Measurements from ENCODE around the gene IGSF22. TPM values are rescaled to one million over a fixed set of nuclear protein-coding genes. Genes with fewer than 3 reads are reported as not detected.

IGSF22 gene
- total and polyA plus RNA-seq, 2 of the 13 experiments (the other 11 are each of a cell fraction or from before 2014, with no cell fraction given), result not detected

DNA sequence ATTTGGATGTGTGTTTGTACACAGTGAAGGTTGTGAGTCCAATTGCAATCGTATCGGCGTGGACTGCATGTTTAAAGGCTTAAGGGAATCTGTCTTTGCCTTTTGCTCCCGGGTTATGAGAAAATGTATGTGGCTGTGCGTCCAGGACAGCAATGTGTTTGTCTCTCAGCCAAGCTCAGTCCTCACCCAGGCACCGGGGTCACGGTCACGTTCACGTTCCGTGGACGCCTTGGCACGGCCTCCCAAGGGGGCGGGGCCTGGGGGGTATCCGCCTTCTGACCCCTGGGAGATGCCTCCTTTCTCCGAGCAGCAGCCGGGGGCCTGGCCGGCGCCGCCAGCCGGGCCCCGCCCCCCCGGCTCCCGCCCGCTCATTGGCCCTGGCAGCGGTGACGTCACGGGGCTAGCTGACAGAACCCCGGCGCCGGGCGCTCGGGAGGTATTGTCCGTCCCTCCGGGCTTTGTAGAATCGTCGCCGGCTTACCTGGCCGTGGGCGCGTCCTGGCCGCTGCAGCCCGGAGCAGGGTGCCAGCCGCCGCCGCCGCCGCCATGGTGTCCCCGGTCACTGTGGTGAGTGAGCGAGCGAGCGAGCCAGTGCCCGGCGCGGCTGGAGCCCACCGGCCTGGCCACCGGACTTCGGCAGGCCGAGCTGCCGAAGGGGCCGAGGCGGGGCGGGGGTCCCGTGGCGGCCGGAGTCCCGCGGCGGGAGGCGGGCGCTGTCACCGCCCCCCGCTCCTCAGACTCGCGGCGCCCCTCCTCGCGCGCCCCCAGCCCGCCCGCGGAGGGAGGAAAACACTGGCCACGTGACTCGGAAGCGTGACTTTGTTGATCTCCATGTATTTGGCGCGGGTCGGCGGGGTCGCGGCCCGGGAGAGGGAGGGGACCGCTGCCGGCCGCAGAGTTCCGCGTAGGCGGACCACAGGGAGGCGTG, 27.4 kb downstream of the IGSF22 start, which contains the start of gene TMEM86A (continued):
- TF ChIP-seq, protein P1, sequence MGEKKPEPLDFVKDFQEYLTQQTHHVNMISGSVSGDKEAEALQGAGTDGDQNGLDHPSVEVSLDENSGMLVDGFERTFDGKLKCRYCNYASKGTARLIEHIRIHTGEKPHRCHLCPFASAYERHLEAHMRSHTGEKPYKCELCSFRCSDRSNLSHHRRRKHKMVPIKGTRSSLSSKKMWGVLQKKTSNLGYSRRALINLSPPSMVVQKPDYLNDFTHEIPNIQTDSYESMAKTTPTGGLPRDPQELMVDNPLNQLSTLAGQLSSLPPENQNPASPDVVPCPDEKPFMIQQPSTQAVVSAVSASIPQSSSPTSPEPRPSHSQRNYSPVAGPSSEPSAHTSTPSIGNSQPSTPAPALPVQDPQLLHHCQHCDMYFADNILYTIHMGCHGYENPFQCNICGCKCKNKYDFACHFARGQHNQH (CRISPR knock-in tag; IDR thresholded peaks at IDR 0.05), result 0 out of 2 replicates have a peak, but pooled peaks have one; percentile 35
- TF ChIP-seq, protein P2, sequence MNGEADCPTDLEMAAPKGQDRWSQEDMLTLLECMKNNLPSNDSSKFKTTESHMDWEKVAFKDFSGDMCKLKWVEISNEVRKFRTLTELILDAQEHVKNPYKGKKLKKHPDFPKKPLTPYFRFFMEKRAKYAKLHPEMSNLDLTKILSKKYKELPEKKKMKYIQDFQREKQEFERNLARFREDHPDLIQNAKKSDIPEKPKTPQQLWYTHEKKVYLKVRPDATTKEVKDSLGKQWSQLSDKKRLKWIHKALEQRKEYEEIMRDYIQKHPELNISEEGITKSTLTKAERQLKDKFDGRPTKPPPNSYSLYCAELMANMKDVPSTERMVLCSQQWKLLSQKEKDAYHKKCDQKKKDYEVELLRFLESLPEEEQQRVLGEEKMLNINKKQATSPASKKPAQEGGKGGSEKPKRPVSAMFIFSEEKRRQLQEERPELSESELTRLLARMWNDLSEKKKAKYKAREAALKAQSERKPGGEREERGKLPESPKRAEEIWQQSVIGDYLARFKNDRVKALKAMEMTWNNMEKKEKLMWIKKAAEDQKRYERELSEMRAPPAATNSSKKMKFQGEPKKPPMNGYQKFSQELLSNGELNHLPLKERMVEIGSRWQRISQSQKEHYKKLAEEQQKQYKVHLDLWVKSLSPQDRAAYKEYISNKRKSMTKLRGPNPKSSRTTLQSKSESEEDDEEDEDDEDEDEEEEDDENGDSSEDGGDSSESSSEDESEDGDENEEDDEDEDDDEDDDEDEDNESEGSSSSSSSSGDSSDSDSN (CRISPR knock-in tag; IDR thresholded peaks at IDR 0.05), result peak; percentile 52; the same call in 1 of the 2 replicates
- TF ChIP-seq RNF2 (conservative IDR thresholded peaks at IDR 0.05; ENCODE audit: low read depth) (no peak), FOSL2 (CRISPR knock-in tag; IDR thresholded peaks at IDR 0.05) (peak; percentile 36; the same call in 1 of the 2 replicates), CEBPG (CRISPR knock-in tag; IDR thresholded peaks at IDR 0.05) (no peak), BHLHE40 (IDR thresholded peaks at IDR 0.05; ENCODE audit: low read length) (peak; percentile 38; the same call in 1 of the 2 replicates), MEIS2 (CRISPR knock-in tag; IDR thresholded peaks at IDR 0.05) (0 out of 2 replicates have a peak, but pooled peaks have one; percentile 50), ZNF672 (CRISPR knock-in tag; IDR thresholded peaks at IDR 0.05) (no peak), GATAD1 (CRISPR knock-in tag; IDR thresholded peaks at IDR 0.05) (0 out of 2 replicates have a peak, but pooled peaks have one; percentile 36), NR2F6 (IDR thresholded peaks at IDR 0.05) (peak; percentile 34; the same call in 1 of the 2 replicates), NR2F6 (CRISPR knock-in tag; IDR thresholded peaks at IDR 0.05) (peak; percentile 73), ZNF562 (CRISPR knock-in tag; IDR thresholded peaks at IDR 0.05; ENCODE audit: borderline replicate concordance) (no peak), SP4 (CRISPR knock-in tag; IDR thresholded peaks at IDR 0.05) (0 out of 2 replicates have a peak, but pooled peaks have one; percentile 32), HCFC1 (IDR thresholded peaks at IDR 0.05; ENCODE audit: low read depth, low read length) (no peak), RFX5 (IDR thresholded peaks at IDR 0.05; ENCODE audit: low read depth, low read length) (peak; percentile 66), ZNF776 (CRISPR knock-in tag; IDR thresholded peaks at IDR 0.05) (0 out of 2 replicates have a peak, but pooled peaks have one; percentile 34), NFYC (CRISPR knock-in tag; IDR thresholded peaks at IDR 0.05) (peak; percentile 59), SOX6 (IDR thresholded peaks at IDR 0.05) (no peak), SOX6 (CRISPR knock-in tag; IDR thresholded peaks at IDR 0.05) (peak; percentile 39; the same call in 1 of the 2 replicates), TFDP2 (CRISPR knock-in tag; IDR thresholded peaks at IDR 0.05) (0 out of 2 replicates have a peak, but pooled peaks have one; percentile 19), ERF (CRISPR knock-in tag; IDR thresholded peaks at IDR 0.05) (0 out of 2 replicates have a peak, but pooled peaks have one; percentile 25), ATF1 (CRISPR knock-in tag; IDR thresholded peaks at IDR 0.05) (no peak), HIVEP1 (CRISPR knock-in tag; IDR thresholded peaks at IDR 0.05) (no peak), RARA (CRISPR knock-in tag; IDR thresholded peaks at IDR 0.05) (peak; percentile 98)
- TF ChIP-seq, protein P3, sequence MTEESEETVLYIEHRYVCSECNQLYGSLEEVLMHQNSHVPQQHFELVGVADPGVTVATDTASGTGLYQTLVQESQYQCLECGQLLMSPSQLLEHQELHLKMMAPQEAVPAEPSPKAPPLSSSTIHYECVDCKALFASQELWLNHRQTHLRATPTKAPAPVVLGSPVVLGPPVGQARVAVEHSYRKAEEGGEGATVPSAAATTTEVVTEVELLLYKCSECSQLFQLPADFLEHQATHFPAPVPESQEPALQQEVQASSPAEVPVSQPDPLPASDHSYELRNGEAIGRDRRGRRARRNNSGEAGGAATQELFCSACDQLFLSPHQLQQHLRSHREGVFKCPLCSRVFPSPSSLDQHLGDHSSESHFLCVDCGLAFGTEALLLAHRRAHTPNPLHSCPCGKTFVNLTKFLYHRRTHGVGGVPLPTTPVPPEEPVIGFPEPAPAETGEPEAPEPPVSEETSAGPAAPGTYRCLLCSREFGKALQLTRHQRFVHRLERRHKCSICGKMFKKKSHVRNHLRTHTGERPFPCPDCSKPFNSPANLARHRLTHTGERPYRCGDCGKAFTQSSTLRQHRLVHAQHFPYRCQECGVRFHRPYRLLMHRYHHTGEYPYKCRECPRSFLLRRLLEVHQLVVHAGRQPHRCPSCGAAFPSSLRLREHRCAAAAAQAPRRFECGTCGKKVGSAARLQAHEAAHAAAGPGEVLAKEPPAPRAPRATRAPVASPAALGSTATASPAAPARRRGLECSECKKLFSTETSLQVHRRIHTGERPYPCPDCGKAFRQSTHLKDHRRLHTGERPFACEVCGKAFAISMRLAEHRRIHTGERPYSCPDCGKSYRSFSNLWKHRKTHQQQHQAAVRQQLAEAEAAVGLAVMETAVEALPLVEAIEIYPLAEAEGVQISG (CRISPR knock-in tag; IDR thresholded peaks at IDR 0.05), result 0 out of 2 replicates have a peak, but pooled peaks have one; percentile 34

Data from HepG2 (cell line).